SK-N-SH (cell line): ENCODE data around the gene KLC1.

Experiments used
- EP300 ChIP-seq, 2 experiments: IDR thresholded peaks; 2 replicates each; pipeline versions ENCODE4 v1.4.0 to v1.6.1; 2012; ENCODE audit warnings: borderline replicate concordance in 1 of 2, low read depth in 1 of 2, low read length in 1 of 2
- EZH2phosphoT487 ChIP-seq: fragments of 200-600 bp; sonication (generic); IDR thresholded peaks from 2 replicates; pipeline ENCODE4 v1.6.1; 2017; ENCODE audit warnings: low read depth, mixed run types, mild to moderate bottlenecking, antibody characterized with exemption, moderate library complexity, borderline replicate concordance
- FOXM1 ChIP-seq: IDR thresholded peaks from 2 replicates; pipeline ENCODE4 v1.4.0; 2012; ENCODE audit warnings: low read depth, mild to moderate bottlenecking
- NFIC ChIP-seq: IDR thresholded peaks from 2 replicates; pipeline ENCODE4 v1.4.0; 2012; ENCODE audit warnings: borderline replicate concordance
- PBX3 ChIP-seq: IDR thresholded peaks from 2 replicates; pipeline ENCODE4; 2012
- TAF1 ChIP-seq: IDR thresholded peaks from 2 replicates; pipeline ENCODE4 v1.6.1; 2012; ENCODE audit warnings: low read depth, mild to moderate bottlenecking, low read length, moderate library complexity, borderline replicate concordance
- TF ChIP-seq, protein P1 (sequence below): fragments of 200-600 bp; sonication (generic); IDR thresholded peaks from 2 replicates; pipeline ENCODE4 v1.6.1; 2017; ENCODE audit warnings: antibody characterized with exemption, mild to moderate bottlenecking, moderate library complexity

GRCh38 chr14:103683139-103683538 lies 54.1 kb downstream of the KLC1 start:
- TF ChIP-seq NFIC (no peak), EP300 (IDR thresholded peaks at IDR 0.05; ENCODE audit: borderline replicate concordance in 1 of 2, low read depth in 1 of 2, low read length in 1 of 2) (no peak), FOXM1 (no peak), EZH2phosphoT487 (no peak), TAF1 (no peak), PBX3 (no peak)
- TF ChIP-seq, protein P1, sequence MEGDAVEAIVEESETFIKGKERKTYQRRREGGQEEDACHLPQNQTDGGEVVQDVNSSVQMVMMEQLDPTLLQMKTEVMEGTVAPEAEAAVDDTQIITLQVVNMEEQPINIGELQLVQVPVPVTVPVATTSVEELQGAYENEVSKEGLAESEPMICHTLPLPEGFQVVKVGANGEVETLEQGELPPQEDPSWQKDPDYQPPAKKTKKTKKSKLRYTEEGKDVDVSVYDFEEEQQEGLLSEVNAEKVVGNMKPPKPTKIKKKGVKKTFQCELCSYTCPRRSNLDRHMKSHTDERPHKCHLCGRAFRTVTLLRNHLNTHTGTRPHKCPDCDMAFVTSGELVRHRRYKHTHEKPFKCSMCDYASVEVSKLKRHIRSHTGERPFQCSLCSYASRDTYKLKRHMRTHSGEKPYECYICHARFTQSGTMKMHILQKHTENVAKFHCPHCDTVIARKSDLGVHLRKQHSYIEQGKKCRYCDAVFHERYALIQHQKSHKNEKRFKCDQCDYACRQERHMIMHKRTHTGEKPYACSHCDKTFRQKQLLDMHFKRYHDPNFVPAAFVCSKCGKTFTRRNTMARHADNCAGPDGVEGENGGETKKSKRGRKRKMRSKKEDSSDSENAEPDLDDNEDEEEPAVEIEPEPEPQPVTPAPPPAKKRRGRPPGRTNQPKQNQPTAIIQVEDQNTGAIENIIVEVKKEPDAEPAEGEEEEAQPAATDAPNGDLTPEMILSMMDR = no peak
